ENCODE measurements around the gene P4HA3.
"Not testable (repeated sequence)": the region's sequence is repeated elsewhere in the genome, so short reads cannot be mapped to it uniquely, and the experiment has no call there.

The P4HA3 gene

DNA sequence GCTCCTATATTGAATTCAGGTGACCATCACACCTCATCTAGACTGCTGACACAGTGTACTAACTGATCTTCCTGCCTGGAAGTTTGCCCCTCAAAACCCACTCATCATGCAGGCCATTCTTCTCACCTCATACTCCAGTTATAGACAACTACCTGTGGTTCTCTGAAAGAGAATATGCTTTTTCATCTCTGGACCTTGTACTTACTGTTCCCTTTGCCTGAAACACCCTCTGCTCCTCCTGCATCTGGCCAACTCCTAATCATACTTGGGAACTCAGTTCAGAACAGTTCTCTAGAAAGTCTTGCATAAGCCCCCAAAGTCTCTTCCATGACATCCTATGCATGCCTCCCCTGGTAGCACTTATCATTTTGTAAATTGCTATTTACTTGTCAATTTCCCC lies 28.2 kb upstream of the P4HA3 start:
- TF ChIP-seq, protein P1, sequence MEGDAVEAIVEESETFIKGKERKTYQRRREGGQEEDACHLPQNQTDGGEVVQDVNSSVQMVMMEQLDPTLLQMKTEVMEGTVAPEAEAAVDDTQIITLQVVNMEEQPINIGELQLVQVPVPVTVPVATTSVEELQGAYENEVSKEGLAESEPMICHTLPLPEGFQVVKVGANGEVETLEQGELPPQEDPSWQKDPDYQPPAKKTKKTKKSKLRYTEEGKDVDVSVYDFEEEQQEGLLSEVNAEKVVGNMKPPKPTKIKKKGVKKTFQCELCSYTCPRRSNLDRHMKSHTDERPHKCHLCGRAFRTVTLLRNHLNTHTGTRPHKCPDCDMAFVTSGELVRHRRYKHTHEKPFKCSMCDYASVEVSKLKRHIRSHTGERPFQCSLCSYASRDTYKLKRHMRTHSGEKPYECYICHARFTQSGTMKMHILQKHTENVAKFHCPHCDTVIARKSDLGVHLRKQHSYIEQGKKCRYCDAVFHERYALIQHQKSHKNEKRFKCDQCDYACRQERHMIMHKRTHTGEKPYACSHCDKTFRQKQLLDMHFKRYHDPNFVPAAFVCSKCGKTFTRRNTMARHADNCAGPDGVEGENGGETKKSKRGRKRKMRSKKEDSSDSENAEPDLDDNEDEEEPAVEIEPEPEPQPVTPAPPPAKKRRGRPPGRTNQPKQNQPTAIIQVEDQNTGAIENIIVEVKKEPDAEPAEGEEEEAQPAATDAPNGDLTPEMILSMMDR (conservative IDR thresholded peaks at IDR 0.05; ENCODE audit: control insufficient read depth, insufficient read depth, low read depth, low read length) = no peak
- no peak overlapping the region for H3K4me3 ChIP-seq (ENCODE audit: control insufficient read depth, low read depth, low read length)
- no peak for DNase-seq (ENCODE audit: low read depth)

DNA sequence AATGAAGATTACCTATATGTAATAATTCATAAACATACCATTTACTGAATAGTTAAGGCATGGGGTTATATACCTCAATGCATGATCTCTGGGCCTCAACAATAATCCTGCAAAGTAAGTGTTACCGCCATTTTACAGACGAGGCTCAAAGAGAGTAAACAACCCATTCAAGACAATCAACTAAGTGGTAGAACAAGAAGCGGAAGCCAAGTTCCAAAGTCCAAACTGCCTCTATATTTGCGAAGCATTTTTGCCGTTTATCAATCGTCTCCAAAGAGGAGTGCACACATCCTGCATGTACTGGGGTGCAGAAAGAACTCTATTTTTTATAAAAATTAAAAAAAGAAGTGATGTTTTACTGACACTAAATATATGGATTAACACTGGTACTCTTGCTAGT lies 27.5 kb upstream of the P4HA3 start:
- TF ChIP-seq, protein P1 (conservative IDR thresholded peaks at IDR 0.05; ENCODE audit: control insufficient read depth, insufficient read depth, low read depth, low read length) = no peak

GRCh38 chr11:74333193-74333592 lies 21.8 kb upstream of the P4HA3 start:
- DNase-seq (ENCODE audit: low read depth) = no peak
- TF ChIP-seq, protein P1 (conservative IDR thresholded peaks at IDR 0.05; ENCODE audit: control insufficient read depth, insufficient read depth, low read depth, low read length) = no peak
- H3K4me3 ChIP-seq (ENCODE audit: control insufficient read depth, low read depth, low read length) = no peak overlapping the region

More for the DNA sequence above, 27.5 kb upstream of the P4HA3 start:
- H3K4me3 ChIP-seq (ENCODE audit: control insufficient read depth, low read depth, low read length) = no peak overlapping the region
- DNase-seq (ENCODE audit: low read depth) = no peak

DNA sequence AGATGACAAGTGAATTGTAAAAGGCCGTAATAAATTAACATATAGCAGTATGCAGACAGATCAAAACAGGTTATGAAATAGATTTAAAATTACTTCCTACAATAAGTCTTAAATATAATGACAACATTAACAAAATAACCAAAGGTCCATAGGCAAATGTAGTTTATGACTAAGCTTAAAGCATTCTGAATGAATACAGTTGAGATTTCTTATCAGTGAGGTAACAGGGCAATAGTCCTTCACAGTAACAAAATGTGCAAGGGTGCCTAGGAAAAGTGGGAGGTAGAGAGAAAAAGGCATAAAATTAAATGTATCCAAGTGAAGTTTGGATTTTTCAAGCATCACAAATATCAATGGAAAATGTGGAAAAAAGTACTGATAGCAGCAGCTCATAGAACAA lies 20.9 kb upstream of the P4HA3 start:
- H3K4me3 ChIP-seq (ENCODE audit: control insufficient read depth, low read depth, low read length) = no peak overlapping the region
- TF ChIP-seq, protein P1 (conservative IDR thresholded peaks at IDR 0.05; ENCODE audit: control insufficient read depth, insufficient read depth, low read depth, low read length) = no peak
- DNase-seq (ENCODE audit: low read depth) = no peak

- not testable (repeated sequence) for DNase-seq (ENCODE audit: low read depth); H3K4me3 ChIP-seq (ENCODE audit: control insufficient read depth, low read depth, low read length)
These were observed 19.6 kb upstream of the P4HA3 start for GRCh38 chr11:74331000-74331399.

DNA sequence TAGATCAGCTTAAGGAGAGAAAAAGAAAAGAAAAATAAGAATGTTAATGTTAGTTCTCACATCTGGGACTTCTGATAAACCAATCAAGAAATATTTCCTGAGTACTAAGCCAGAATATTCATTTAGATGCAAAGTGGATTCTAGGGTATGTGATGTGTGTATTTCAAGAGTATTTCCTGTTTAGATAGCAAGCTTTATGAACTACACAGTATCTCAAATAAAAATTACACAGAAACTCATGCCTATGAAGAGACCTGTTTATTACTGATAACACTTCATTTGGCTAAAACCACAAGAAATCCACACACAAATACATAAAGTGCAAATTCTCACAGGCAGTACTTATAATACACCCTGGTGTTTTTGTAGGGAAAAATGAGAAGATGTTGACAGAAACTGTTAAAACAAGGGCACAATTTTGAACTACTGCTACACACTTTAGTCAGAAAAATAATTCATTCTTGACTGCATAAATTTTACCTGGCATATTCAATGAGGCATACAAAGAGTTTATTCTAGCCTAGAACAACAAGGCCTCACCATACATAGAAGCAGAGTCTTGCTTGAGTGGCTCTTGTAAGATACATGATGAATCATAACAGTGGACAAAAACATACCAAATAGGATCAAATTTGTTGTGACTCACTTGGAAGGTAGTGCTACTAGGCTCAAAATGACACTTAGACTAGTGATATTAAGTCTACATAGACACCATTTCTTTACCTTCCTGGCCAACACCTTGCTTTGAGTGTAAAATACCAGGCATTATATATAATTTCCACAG lies 18.8 kb upstream of the P4HA3 start:
- TF ChIP-seq, protein P1 (conservative IDR thresholded peaks at IDR 0.05; ENCODE audit: control insufficient read depth, insufficient read depth, low read depth, low read length) = no peak
- DNase-seq (ENCODE audit: low read depth) = peak; percentile 74
- H3K4me3 ChIP-seq (ENCODE audit: control insufficient read depth, low read depth, low read length) = no peak overlapping the region

DNA sequence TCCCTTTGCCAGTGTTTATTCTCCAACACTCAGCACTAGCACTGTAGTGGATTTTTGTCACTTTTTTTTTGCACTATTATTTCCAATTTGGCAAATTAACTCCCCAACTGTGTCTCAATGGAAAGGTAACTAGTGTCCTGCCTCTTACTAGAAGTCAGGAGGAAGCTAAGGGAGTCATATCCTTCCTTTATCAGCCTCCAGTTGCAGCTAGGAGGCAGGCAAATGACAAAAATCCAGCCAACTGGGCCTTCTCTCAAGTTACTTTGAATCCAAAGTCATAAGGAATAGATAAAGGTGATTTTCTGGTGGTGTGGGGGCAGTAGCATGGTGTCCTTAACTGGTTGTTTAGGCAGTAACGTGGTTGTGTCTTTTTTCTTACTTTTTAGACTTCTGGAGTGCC lies 15.6 kb upstream of the P4HA3 start:
- H3K4me3 ChIP-seq (ENCODE audit: control insufficient read depth, low read depth, low read length) = no peak overlapping the region
- TF ChIP-seq, protein P1 (conservative IDR thresholded peaks at IDR 0.05; ENCODE audit: control insufficient read depth, insufficient read depth, low read depth, low read length) = no peak
- DNase-seq (ENCODE audit: low read depth) = no peak

All from fibroblast of mammary gland (primary cell).